GM12878 (cell line): Measurements from ENCODE around the gene PSPC1. TPM values are rescaled to one million over a fixed set of nuclear protein-coding genes. Genes with fewer than 3 reads are reported as not detected.
"Not testable (repeated sequence)": the region's sequence is repeated elsewhere in the genome, so short reads cannot be mapped to it uniquely, and the experiment has no call there.

Experiments used
- ATAC-seq: fragments of 200-7000 bp; cut with Tn5 transposase; 3 replicates; pipeline ENCODE4 v1.9.1; 2020; ENCODE audit warnings: mild to moderate bottlenecking, moderate library complexity
- BruUV-seq: library from RNA; stranded (reverse); fragments of 400-500 nt; replicated peaks from 2 replicates; lab custom pipeline; 2021; lab: Mats Ljungman, UMichigan
- CTCF ChIA-PET: fragments of 300-600 bp; sonication (Branson Sonifier 250); formaldehyde crosslinking; extraction: SDS; loops from one replicate; lab custom pipeline; 2021; ENCODE audit warnings: inconsistent platforms; lab: Yijun Ruan, JAX
- POLR2A ChIA-PET: fragments of 350-600 bp; formaldehyde crosslinking; extraction: SDS; loops from one replicate; lab custom pipeline; 2021; ENCODE audit warnings: inconsistent platforms; lab: Charles Lee
- RAD21 ChIA-PET: fragments of 300-600 bp; sonication (Branson Sonifier 250); formaldehyde crosslinking; loops from one replicate; lab custom pipeline; 2023; ENCODE audit warnings: antibody characterized with exemption; ENCODE audit not compliant: unreplicated experiment; lab: Charles Lee
- SMC1A ChIA-PET: fragments of 300-600 bp; sonication (Branson Sonifier 250); formaldehyde crosslinking; loops from one replicate; lab custom pipeline; 2023; ENCODE audit not compliant: unreplicated experiment, uncharacterized antibody; lab: Charles Lee
- DNase-seq: peaks from one replicate; pipeline ENCODE4 v3.0.0-alpha.2; 2011; ENCODE audit warnings: low read depth, low spot score
- FAIRE-seq: peaks from 3 replicates; lab custom pipeline; 2011; peaks lifted over from hg19 to GRCh38; lab: Jason Lieb, UNC
- H2AFZ ChIP-seq: 2 replicates; pipeline ENCODE4 v1.6.0; 2011; ENCODE audit warnings: low read depth, low read length, control low read depth; ENCODE audit not compliant: control insufficient read depth
- H3K27ac ChIP-seq: 2 replicates; pipeline ENCODE4 v1.5.1; 2011; ENCODE audit warnings: control low read depth; ENCODE audit not compliant: control insufficient read depth, insufficient read depth
- H3K27me3 ChIP-seq, 2 experiments: replicated peaks in 1 of 2; 2 replicates each; pipeline versions ENCODE4 v1.6.0 to v1.6.1; 2011; ENCODE audit warnings: low read length in 1 of 2; ENCODE audit not compliant: control insufficient read depth in 2 of 2, insufficient read depth in 2 of 2
- H3K36me3 ChIP-seq, 2 experiments: 2 replicates each; pipeline ENCODE4 v1.5.1; 2011; ENCODE audit warnings: low read length in 1 of 2; ENCODE audit not compliant: control insufficient read depth in 2 of 2, insufficient read depth in 2 of 2
- H3K4me1 ChIP-seq: 2 replicates; pipeline ENCODE4 v1.6.1; 2011; ENCODE audit warnings: mild to moderate bottlenecking, low read length, moderate library complexity, mixed read lengths; ENCODE audit not compliant: control insufficient read depth, insufficient read depth
- H3K4me2 ChIP-seq: 2 replicates; pipeline ENCODE4 v1.6.0; 2011; ENCODE audit warnings: control low read depth; ENCODE audit not compliant: control insufficient read depth, insufficient read depth
- H3K4me3 ChIP-seq: fragments of 200-600 bp; sonication (generic); 2 replicates; pipeline ENCODE4 v1.5.1; 2016
- H3K79me2 ChIP-seq: 2 replicates; pipeline ENCODE4 v1.6.0; 2011; ENCODE audit warnings: low read length; ENCODE audit not compliant: control insufficient read depth, insufficient read depth
- H3K9ac ChIP-seq: 2 replicates; pipeline ENCODE4 v1.8.0; 2011; ENCODE audit warnings: low read length, control low read depth, mixed read lengths; ENCODE audit not compliant: control insufficient read depth, insufficient read depth
- H3K9me3 ChIP-seq: replicated peaks from 3 replicates; pipeline ENCODE4 v1.5.1; 2011; ENCODE audit warnings: mild to moderate bottlenecking, low read length; ENCODE audit not compliant: control insufficient read depth, insufficient read depth
- H4K20me1 ChIP-seq: 2 replicates; pipeline ENCODE4 v1.6.0; 2011; ENCODE audit not compliant: control insufficient read depth, insufficient read depth
- CHD4 ChIP-seq: fragments of 200-600 bp; sonication (generic); IDR thresholded peaks from 2 replicates; pipeline ENCODE4 v1.6.1; 2016; ENCODE audit warnings: mild to moderate bottlenecking
- REST ChIP-seq: IDR thresholded peaks from 2 replicates; pipeline ENCODE4 v1.6.1; 2012; ENCODE audit warnings: mild to moderate bottlenecking, low read depth, low read length
- TAF1 ChIP-seq: IDR thresholded peaks from 2 replicates; pipeline ENCODE4 v1.6.1; 2011; ENCODE audit warnings: mild to moderate bottlenecking, low read depth, low read length, borderline replicate concordance
- ZNF217 ChIP-seq: fragments of 450-650 bp; IDR thresholded peaks from 2 replicates; pipeline ENCODE4 v1.6.1; 2017; ENCODE audit warnings: antibody characterized with exemption, mild to moderate bottlenecking
- ZNF384 ChIP-seq: IDR thresholded peaks from 2 replicates; pipeline ENCODE4 v1.6.1; 2012; ENCODE audit warnings: low read depth, mild to moderate bottlenecking, low read length, improper control_type of control experiment, borderline replicate concordance
- WGBS: methylation state at CpG from one replicate; pipeline ENCODE4 v1.1.6; 2016; ENCODE audit warnings: low lambda C conversion rate; ENCODE audit not compliant: insufficient replicate concordance, insufficient coverage; ENCODE audit errors: missing lambda C conversion rate; 5-methylcytosine and 5-hydroxymethylcytosine counted together
- in situ Hi-C: fragments of 300-500 bp; cut with MboI; formaldehyde crosslinking; loops from 9 replicates; pipeline ENCODE4 v1.14.3; 2018; ENCODE audit warnings: mixed read lengths
- intact Hi-C: fragments of 100-400 bp; cut with micrococcal nuclease; formaldehyde crosslinking; loops from one replicate; pipeline ENCODE4 v1.14.2; 2022; ENCODE audit not compliant: unreplicated experiment
- polyA plus RNA-seq, 11 experiments: library from polyadenylated mRNA; depleted of rRNA in 4 of 11; unstranded in 6 of 11; stranded (reverse) in 5 of 11; fragments of >200 nt; fragmentation: Nextera tagmentation in 4 of 11; fragmentation: Illumina TruSeq in 1 of 11; extraction: Ambion mirVana in 4 of 11; extraction: Trizol in 1 of 11; gene quantifications; 1 replicate in 1 of 11; 2 replicates in 10 of 11; pipeline versions ENCODE4 v1.2.1 to v1.2.3, GENCODE V29; 2011 to 2016; ENCODE audit warnings: inconsistent platforms in 2 of 11, missing spikeins in 2 of 11, low read depth in 1 of 11
- total RNA-seq, 4 experiments: library from RNA; depleted of rRNA in 3 of 4; stranded (reverse); fragments of >200 nt in 3 of 4; fragmentation: Illumina TruSeq in 1 of 4; extraction: Trizol in 1 of 4; gene quantifications; 2 replicates each; pipeline versions ENCODE4 v1.2.1 to v1.2.3, GENCODE V29; 2013 to 2021

Gene PSPC1
- total and polyA plus RNA-seq, 10 of the 15 experiments (the other 5 are each of a cell fraction or from before 2014, with no cell fraction given): 17.7 to 76.3 (median 66.8) TPM

- Histone ChIP-seq H3K36me3 (peaks cover 7% of the 10 kb centered on the region in 2 experiments; a peak in 3 of 4 replicates), H3K4me1 (no peaks in the 10 kb centered on the region)
- WGBS: 93% methylated on average over 10 of the region's 10 CpGs
- in situ Hi-C loops: no loop called here
- TF ChIP-seq ZNF217 (no peak), CHD4 (no peak), TAF1 (no peak), ZNF384 (no peak), REST (no peak)
- TF ChIP-seq, all 136 proteins: peak for 0
- Histone ChIP-seq H3K79me2 (no peaks in the 10 kb centered on the region), H3K4me2 (no peak overlapping the region), H4K20me1 (no peaks in the 10 kb centered on the region), H2AFZ (no peak overlapping the region), H3K27ac (no peak overlapping the region), H3K27me3 (no peaks in the 10 kb centered on the region), H3K9ac (no peak overlapping the region), H3K9me3 (no peaks in the 10 kb centered on the region), H3K4me3 (no peak overlapping the region)
- BruUV-seq: no TSS peak
- intact Hi-C loops: no loop called here
- CTCF ChIA-PET: interaction anchor here (1.1 kb wide), 1 partner anchor 11 kb away, joined by 3 read pairs; no protein-coding TSS in a partner anchor
- SMC1A ChIA-PET: no interaction called here
- RAD21 ChIA-PET: interaction anchor here (1.0 kb wide), 1 partner anchor 35 kb away, joined by 3 read pairs; no protein-coding TSS in a partner anchor
- ATAC-seq: no peak
- POLR2A ChIA-PET: no interaction called here
- FAIRE-seq: no peak
- DNase-seq: no peak
Observed at GRCh38 chr13:19817106-19817505, 34.4 kb upstream of the PSPC1 start.

- BruUV-seq, H4K20me1 ChIP-seq, H3K9me3 ChIP-seq, DNase-seq, ATAC-seq, H3K4me2 ChIP-seq, intact Hi-C loops, CTCF ChIA-PET, H3K27me3 ChIP-seq, H3K79me2 ChIP-seq, H3K4me1 ChIP-seq, SMC1A ChIA-PET, POLR2A ChIA-PET, RAD21 ChIA-PET, FAIRE-seq, H3K27ac ChIP-seq, H3K4me3 ChIP-seq, H2AFZ ChIP-seq, in situ Hi-C loops, H3K36me3 ChIP-seq, H3K9ac ChIP-seq: not testable (repeated sequence)
- WGBS: 95% methylated on average over 2 of the region's 2 CpGs
Observed at GRCh38 chr13:19815842-19816241, 33.1 kb upstream of the PSPC1 start.
